Measurements from ENCODE around the gene MUSK. TPM values are rescaled to one million over a fixed set of nuclear protein-coding genes. Genes with fewer than 3 reads are reported as not detected.

Gene MUSK
- total and polyA plus RNA-seq, 3 donors from 2014 or later = 2.8 to 11.6 (median 6.9) TPM

DNA sequence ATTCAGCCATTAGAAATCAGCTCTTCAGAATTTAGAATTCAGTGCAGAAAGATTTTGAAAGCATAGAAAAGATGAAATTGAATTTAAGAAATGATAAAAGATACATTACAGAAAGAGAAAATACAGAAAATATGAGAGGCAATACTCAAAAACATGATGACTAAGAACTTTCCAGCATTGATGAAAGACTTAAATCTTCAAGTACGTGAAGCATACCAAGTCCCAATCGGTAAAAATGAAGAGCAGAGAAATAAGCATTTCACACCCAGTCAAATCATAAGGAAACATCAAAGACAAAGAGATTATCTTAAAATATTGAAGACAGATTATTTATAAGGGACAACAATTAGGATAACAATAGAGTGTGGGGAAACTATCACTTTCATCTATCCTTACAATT lies 35.1 kb downstream of the MUSK start:
- DNase-seq = no peak
- Histone ChIP-seq H3K4me1 (no peaks in the 10 kb centered on the region), H3K4me3 (no peak overlapping the region), H3K9me3 (no peaks in the 10 kb centered on the region), H3K27me3 (no peaks in the 10 kb centered on the region), H3K36me3 (ENCODE audit: low read depth, missing control alignments) (no peaks in the 10 kb centered on the region), H3K27ac (no peak overlapping the region)
- no peak for TF ChIP-seq POLR2A (IDR thresholded peaks at IDR 0.05)
- TF ChIP-seq, protein P1, sequence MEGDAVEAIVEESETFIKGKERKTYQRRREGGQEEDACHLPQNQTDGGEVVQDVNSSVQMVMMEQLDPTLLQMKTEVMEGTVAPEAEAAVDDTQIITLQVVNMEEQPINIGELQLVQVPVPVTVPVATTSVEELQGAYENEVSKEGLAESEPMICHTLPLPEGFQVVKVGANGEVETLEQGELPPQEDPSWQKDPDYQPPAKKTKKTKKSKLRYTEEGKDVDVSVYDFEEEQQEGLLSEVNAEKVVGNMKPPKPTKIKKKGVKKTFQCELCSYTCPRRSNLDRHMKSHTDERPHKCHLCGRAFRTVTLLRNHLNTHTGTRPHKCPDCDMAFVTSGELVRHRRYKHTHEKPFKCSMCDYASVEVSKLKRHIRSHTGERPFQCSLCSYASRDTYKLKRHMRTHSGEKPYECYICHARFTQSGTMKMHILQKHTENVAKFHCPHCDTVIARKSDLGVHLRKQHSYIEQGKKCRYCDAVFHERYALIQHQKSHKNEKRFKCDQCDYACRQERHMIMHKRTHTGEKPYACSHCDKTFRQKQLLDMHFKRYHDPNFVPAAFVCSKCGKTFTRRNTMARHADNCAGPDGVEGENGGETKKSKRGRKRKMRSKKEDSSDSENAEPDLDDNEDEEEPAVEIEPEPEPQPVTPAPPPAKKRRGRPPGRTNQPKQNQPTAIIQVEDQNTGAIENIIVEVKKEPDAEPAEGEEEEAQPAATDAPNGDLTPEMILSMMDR (IDR thresholded peaks at IDR 0.05) = no peak
- WGBS, 2 donors = 51 to 97% methylated on average over 2 of the region's 2 CpGs
- intact Hi-C loops (cut with DNase I; ENCODE audit: low total_unique reads) = no loop called here

DNA sequence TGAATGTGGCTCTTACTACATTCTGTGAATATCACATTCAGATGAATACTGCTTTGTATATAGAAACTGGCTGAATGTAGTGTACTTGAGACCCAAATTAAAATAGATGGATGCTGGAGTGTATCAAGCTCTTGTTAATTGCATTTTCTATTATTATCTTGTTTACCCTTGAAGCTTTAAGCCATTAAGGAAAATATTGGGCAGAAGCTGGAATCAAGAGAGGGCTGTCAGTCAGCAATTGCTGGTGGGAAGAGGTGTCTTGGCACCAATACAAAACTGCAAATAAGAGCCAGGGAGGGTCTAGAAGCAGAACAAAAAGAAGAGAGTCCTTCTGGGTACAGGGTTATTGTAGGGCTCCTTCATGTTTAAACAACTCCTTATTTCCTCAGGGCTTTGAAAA lies 38.8 kb downstream of the MUSK start:
- no peaks in the 10 kb centered on the region for H3K9me3 ChIP-seq
- no peaks in the 10 kb centered on the region for H3K4me1 ChIP-seq
- TF ChIP-seq, protein P1 (IDR thresholded peaks at IDR 0.05) = no peak
- TF ChIP-seq POLR2A (IDR thresholded peaks at IDR 0.05) = no peak
- intact Hi-C loops (cut with DNase I; ENCODE audit: low total_unique reads) = no loop called here
- no peak for DNase-seq
- H3K4me3 ChIP-seq = no peak overlapping the region
- H3K27ac ChIP-seq = no peak overlapping the region
- no peaks in the 10 kb centered on the region for H3K27me3 ChIP-seq
- no peaks in the 10 kb centered on the region for H3K36me3 ChIP-seq (ENCODE audit: low read depth, missing control alignments)

DNA sequence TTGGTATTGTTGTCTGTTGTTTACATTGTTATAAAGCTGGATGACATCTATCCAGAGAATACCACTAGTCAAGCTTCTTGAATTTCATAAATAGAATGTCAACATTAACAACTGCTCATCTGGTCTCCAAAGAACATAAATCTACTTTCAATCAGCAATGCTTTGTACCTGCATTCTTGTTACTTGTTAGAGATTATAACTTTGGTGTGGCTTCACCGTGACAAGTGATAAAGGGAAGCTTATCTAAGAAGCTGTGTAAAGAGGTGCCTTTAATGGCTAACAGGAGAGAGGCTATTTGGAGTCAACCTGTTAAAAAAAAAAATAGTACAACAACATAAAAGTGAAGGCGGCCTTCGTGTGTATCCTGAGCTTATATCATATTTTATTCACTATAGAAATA lies 41.8 kb downstream of the MUSK start:
- no peaks in the 10 kb centered on the region for H3K36me3 ChIP-seq (ENCODE audit: low read depth, missing control alignments)
- H3K27me3 ChIP-seq = no peaks in the 10 kb centered on the region
- no peak for TF ChIP-seq POLR2A (IDR thresholded peaks at IDR 0.05)
- TF ChIP-seq, protein P1 (IDR thresholded peaks at IDR 0.05) = no peak
- no peak overlapping the region for H3K27ac ChIP-seq
- intact Hi-C loops (cut with DNase I; ENCODE audit: low total_unique reads) = no loop called here
- no peaks in the 10 kb centered on the region for H3K4me1 ChIP-seq
- no peaks in the 10 kb centered on the region for H3K9me3 ChIP-seq
- no peak overlapping the region for H3K4me3 ChIP-seq
- 82 to 86% methylated on average over 3 of the region's 3 CpGs for WGBS, 2 donors
- no peak for DNase-seq

- no peak overlapping the region for H3K27ac ChIP-seq
- no peaks in the 10 kb centered on the region for H3K9me3 ChIP-seq
- H3K4me1 ChIP-seq = no peaks in the 10 kb centered on the region
- DNase-seq = no peak
- H3K36me3 ChIP-seq (ENCODE audit: low read depth, missing control alignments) = no peaks in the 10 kb centered on the region
- no peak overlapping the region for H3K4me3 ChIP-seq
- intact Hi-C loops (cut with DNase I; ENCODE audit: low total_unique reads) = no loop called here
- H3K27me3 ChIP-seq = no peaks in the 10 kb centered on the region
- TF ChIP-seq, protein P1 (IDR thresholded peaks at IDR 0.05) = no peak
- no peak for TF ChIP-seq POLR2A (IDR thresholded peaks at IDR 0.05)
- 82 to 90% methylated on average over 1 of the region's 1 CpG for WGBS, 2 donors
Observed at GRCh38 chr9:110712955-110713354, 44.4 kb downstream of the MUSK start.

GRCh38 chr9:110714314-110714713 lies 45.7 kb downstream of the MUSK start:
- Histone ChIP-seq H3K9me3 (no peaks in the 10 kb centered on the region), H3K4me1 (no peaks in the 10 kb centered on the region), H3K36me3 (ENCODE audit: low read depth, missing control alignments) (no peaks in the 10 kb centered on the region), H3K4me3 (no peak overlapping the region), H3K27ac (no peak overlapping the region), H3K27me3 (no peaks in the 10 kb centered on the region)
- no peak for DNase-seq
- intact Hi-C loops (cut with DNase I; ENCODE audit: low total_unique reads) = no loop called here
- WGBS, 2 donors = 54 to 69% methylated on average over 3 of the region's 3 CpGs
- TF ChIP-seq, protein P1 (IDR thresholded peaks at IDR 0.05) = no peak

All from testis (tissue), 3 donors.